Esophagus squamous epithelium (tissue), 5 donors: ENCODE data around the gene TCP11. TPM values are rescaled to one million over a fixed set of nuclear protein-coding genes. Genes with fewer than 3 reads are reported as not detected.

ENCODE experiments used
- DNase-seq: peaks from one replicate; lab custom pipeline; 2025; lab: John Stamatoyannopoulos, UW
- H3K27ac ChIP-seq, 4 donors: fragments of 200-600 bp; sonication (generic); one replicate each; pipeline ENCODE4 v1.5.1; 2016 to 2019; ENCODE audit warnings: mild to moderate bottlenecking in 1 of 4
- H3K27me3 ChIP-seq, 4 donors: fragments of 200-600 bp; sonication (generic); 1 replicate in 3 of 4; 2 replicates in 1 of 4; pipeline versions ENCODE4 v1.5.1 to v1.6.0; 2017 to 2021; ENCODE audit warnings: antibody characterized with exemption in 1 of 4
- H3K36me3 ChIP-seq, 3 donors: fragments of 200-600 bp; sonication (generic); one replicate each; pipeline ENCODE4 v1.5.1; 2016 to 2019
- H3K4me1 ChIP-seq, 3 donors: fragments of 200-600 bp; sonication (generic); one replicate each; pipeline ENCODE4 v1.5.1; 2017 to 2019
- H3K4me3 ChIP-seq, 4 donors: fragments of 200-600 bp; sonication (generic); 1 replicate in 3 of 4; 2 replicates in 1 of 4; pipeline ENCODE4 v1.5.1; 2016 to 2019; ENCODE audit warnings: mild to moderate bottlenecking in 2 of 4, moderate library complexity in 1 of 4
- H3K9me3 ChIP-seq, 3 donors: fragments of 200-600 bp; sonication (generic); one replicate each; pipeline ENCODE4 v1.5.1; 2016 to 2019
- CTCF ChIP-seq, 6 experiments: fragments of 450-650 bp in 4 of 6; fragments of 200-600 bp in 2 of 6; sonication (generic) in 2 of 6; IDR thresholded peaks; one replicate each; pipeline ENCODE4 v1.5.1; 2016 to 2019; ENCODE audit warnings: antibody characterized with exemption in 6 of 6, mild to moderate bottlenecking in 4 of 6, moderate library complexity in 4 of 6
- POLR2A ChIP-seq, 4 donors: fragments of 450-650 bp; IDR thresholded peaks; one replicate each; pipeline ENCODE4 v1.6.1; 2017; ENCODE audit warnings: antibody characterized with exemption in 4 of 4, mild to moderate bottlenecking in 4 of 4, moderate library complexity in 3 of 4
- WGBS, 2 donors: methylation state at CpG; one replicate each; pipeline ENCODE4 v1.1.5; 2018; 5-methylcytosine and 5-hydroxymethylcytosine counted together
- intact Hi-C: fragments of 100-400 bp; cut with DNase I; formaldehyde crosslinking; loops from one replicate; pipeline ENCODE4 v1.15.0; 2022
- total RNA-seq, 4 donors: library from RNA; depleted of rRNA; stranded (reverse); fragments of >200 nt; gene quantifications; one replicate each; pipeline ENCODE4 v1.1.0, GENCODE V29; 2016
- donor health status: DM: yes; HTN: yes; CAD: no.

TCP11 gene
- total RNA-seq, 4 donors from 2014 or later: 0.64 TPM; not detected in 3

GRCh38 chr6:35078226-35078850, 62.8 kb downstream of the TCP11 start:
- Histone ChIP-seq H3K9me3 (no peaks in the 10 kb centered on the region), H3K4me3 (no peak overlapping the region), H3K4me1 (peaks cover 15 to 51% (median 40%) of the 10 kb centered on the region in 3 donors), H3K27me3 (no peaks in the 10 kb centered on the region), H3K36me3 (peaks cover 25 to 94% (median 28%) of the 10 kb centered on the region in 3 donors), H3K27ac (no peak overlapping the region)
- TF ChIP-seq CTCF (IDR thresholded peaks at IDR 0.05) (no peak), POLR2A (IDR thresholded peaks at IDR 0.05) (no peak)
- no peak for DNase-seq
- 94 to 97% methylated on average over 10 to 14 of the region's 20 CpGs for WGBS, 2 donors
- intact Hi-C loops: no loop called here

GRCh38 chr6:35077713-35078105, 63.4 kb downstream of the TCP11 start:
- Histone ChIP-seq H3K4me3 (no peak overlapping the region), H3K9me3 (no peaks in the 10 kb centered on the region), H3K27ac (peak overlapping the region in 2 of 4 donors; percentile 50 to 67), H3K4me1 (peaks cover 15 to 53% (median 40%) of the 10 kb centered on the region in 3 donors), H3K36me3 (peaks cover 19 to 94% (median 26%) of the 10 kb centered on the region in 3 donors), H3K27me3 (no peaks in the 10 kb centered on the region)
- intact Hi-C loops: no loop called here
- WGBS, 2 donors: 67 to 82% methylated on average over 4 of the region's 11 CpGs
- TF ChIP-seq CTCF (IDR thresholded peaks at IDR 0.05) (no peak), POLR2A (IDR thresholded peaks at IDR 0.05) (no peak)
- DNase-seq: no peak

GRCh38 chr6:35076997-35077712, 64.0 kb downstream of the TCP11 start:
- H3K9me3 ChIP-seq: no peaks in the 10 kb centered on the region
- intact Hi-C loops: no loop called here
- H3K27me3 ChIP-seq: no peaks in the 10 kb centered on the region
- H3K4me1 ChIP-seq: peaks cover 15 to 54% (median 38%) of the 10 kb centered on the region in 3 donors
- no peak overlapping the region for H3K4me3 ChIP-seq
- no peak for TF ChIP-seq POLR2A (IDR thresholded peaks at IDR 0.05)
- no peak for TF ChIP-seq CTCF (IDR thresholded peaks at IDR 0.05)
- 45 to 56% methylated on average over 12 to 13 of the region's 17 CpGs for WGBS, 2 donors
- DNase-seq: no peak
- peak overlapping the region; percentile 43 to 67 (median 48) for H3K27ac ChIP-seq
- H3K36me3 ChIP-seq: peaks cover 17 to 94% (median 20%) of the 10 kb centered on the region in 3 donors

GRCh38 chr6:35073766-35074471, 67.2 kb downstream of the TCP11 start:
- intact Hi-C loops: no loop called here
- no peak for TF ChIP-seq POLR2A (IDR thresholded peaks at IDR 0.05)
- TF ChIP-seq CTCF (IDR thresholded peaks at IDR 0.05): no peak
- DNase-seq: no peak
- WGBS, 2 donors: 91 to 93% methylated on average over 8 to 12 of the region's 20 CpGs
- Histone ChIP-seq H3K9me3 (no peaks in the 10 kb centered on the region), H3K27me3 (no peaks in the 10 kb centered on the region), H3K4me1 (peaks cover 10 to 32% (median 11%) of the 10 kb centered on the region in 3 donors), H3K27ac (no peak overlapping the region), H3K36me3 (peaks cover 9 to 90% (median 12%) of the 10 kb centered on the region in 3 donors), H3K4me3 (no peak overlapping the region)
